NOMO-1 treated with DMSO at 0.1 percent for 48 hours (cell line): ENCODE measurements around the gene ZNF280D.
"Not testable (repeated sequence)": the region's sequence is repeated elsewhere in the genome, so short reads cannot be mapped to it uniquely, and the experiment has no call there.

ENCODE experiments used
- DNase-seq: peaks from one replicate; lab custom pipeline; 2025; ENCODE audit not compliant: unreplicated experiment; lab: John Stamatoyannopoulos, UW

The ZNF280D gene, protein sequence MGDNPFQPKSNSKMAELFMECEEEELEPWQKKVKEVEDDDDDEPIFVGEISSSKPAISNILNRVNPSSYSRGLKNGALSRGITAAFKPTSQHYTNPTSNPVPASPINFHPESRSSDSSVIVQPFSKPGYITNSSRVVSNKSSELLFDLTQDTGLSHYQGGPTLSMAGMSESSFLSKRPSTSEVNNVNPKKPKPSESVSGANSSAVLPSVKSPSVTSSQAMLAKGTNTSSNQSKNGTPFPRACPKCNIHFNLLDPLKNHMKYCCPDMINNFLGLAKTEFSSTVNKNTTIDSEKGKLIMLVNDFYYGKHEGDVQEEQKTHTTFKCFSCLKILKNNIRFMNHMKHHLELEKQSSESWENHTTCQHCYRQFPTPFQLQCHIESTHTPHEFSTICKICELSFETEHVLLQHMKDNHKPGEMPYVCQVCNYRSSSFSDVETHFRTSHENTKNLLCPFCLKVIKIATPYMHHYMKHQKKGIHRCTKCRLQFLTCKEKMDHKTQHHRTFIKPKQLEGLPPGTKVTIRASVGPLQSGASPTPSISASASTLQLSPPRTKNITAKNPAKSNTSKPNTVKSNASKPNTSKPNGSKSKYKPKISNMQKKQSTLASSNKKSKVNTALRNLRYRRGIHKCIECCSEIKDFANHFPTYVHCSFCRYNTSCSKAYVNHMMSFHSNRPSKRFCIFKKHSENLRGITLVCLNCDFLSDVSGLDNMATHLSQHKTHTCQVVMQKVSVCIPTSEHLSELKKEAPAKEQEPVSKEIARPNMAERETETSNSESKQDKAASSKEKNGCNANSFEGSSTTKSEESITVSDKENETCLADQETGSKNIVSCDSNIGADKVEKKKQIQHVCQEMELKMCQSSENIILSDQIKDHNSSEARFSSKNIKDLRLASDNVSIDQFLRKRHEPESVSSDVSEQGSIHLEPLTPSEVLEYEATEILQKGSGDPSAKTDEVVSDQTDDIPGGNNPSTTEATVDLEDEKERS

GRCh38 chr15:56733136-56734012, at the start of gene ZNF280D:
TSS of gene ZNF280D (minus strand) at chr15:56733509. CDS start at chr15:56707109, 26,400 bp downstream.
- DNase-seq = peak; percentile 89

DNA sequence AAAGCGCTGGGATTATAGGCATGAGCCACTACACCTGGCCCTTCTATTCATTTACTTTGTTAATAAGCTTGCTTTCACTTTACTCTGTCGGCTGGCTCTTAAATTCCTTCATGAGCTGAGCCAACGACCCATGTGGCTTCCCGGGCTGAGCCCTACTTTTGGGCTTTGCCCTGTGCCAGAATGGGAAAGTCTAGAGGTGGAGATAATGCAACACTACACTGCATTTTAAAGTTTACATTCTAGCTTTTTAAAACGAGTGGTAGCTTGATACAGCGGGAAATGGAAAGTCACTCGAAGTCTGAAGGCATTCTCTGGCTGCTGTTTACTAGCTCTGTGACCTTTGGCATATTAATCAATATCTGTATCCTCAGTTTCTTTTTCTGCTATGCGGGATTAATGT, 49.0 kb upstream of the ZNF280D start:
- no peak for DNase-seq

GRCh38 chr15:56781666-56782065, 48.4 kb upstream of the ZNF280D start:
- DNase-seq = no peak

GRCh38 chr15:56780102-56780725, 46.9 kb upstream of the ZNF280D start:
- peak; percentile 50 for DNase-seq

- DNase-seq = not testable (repeated sequence)
These were observed 46.1 kb upstream of the ZNF280D start for GRCh38 chr15:56779449-56779848.

- no peak for DNase-seq
These were observed 45.5 kb upstream of the ZNF280D start for GRCh38 chr15:56778761-56779160.

GRCh38 chr15:56776839-56777238, 43.5 kb upstream of the ZNF280D start:
- no peak for DNase-seq

DNA sequence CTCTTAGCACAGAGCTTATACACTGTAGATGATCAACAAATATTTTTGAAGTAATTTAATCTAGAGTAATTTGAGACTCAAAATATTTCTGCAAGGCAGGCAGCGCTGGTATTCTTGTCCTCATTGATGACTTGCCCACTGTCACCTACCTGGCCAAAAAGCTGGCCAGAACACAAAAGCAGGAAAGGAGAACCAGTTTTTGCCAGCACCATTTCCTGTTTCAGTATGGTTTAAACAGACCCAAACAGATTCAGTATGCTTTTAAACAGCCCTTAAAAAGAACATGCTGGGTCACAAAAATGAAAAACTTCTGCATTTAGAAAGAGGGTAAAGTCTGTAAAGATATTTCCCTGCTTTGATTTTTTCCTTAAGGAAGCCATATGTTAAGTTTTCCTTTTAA, 42.3 kb upstream of the ZNF280D start:
- peak; percentile 7 for DNase-seq

- peak; percentile 89 for DNase-seq
These were observed 41.0 kb upstream of the ZNF280D start for GRCh38 chr15:56774356-56774755.

DNA sequence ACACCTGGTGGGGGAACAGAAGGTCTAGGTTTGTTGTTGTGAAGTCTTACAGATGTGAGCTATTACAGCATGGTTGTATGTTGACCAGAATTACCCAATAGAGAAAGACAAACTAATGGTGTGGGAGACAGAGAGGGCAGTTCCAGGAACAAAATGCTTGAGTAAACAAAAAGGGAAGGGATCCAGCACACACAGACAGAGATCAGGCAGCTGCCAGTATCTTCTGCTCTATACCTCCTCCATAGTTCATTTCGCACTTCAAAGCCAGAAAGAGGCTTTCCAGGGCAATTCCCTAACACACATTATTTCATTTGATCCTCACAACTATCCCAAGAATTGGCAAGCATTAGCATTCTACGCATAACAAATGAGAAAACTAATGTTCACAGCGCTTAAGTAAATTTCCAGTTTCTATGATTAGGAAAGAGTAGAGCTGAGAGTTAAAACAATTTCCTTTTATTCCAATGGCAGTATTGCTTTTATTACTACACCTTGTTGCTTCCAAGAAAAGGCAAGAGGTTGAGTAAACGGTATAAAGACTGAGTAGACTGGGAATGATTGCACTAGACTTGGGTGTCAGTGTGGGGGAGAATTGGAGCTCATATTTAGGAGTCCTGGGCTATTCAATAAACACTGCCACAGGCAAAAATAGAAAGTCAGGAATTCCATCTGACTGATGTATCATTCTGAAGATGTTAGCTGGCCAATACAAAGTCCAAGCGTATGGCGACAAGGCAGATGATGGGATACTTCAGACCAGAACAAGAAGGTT, 39.7 kb upstream of the ZNF280D start:
- DNase-seq = no peak

DNA sequence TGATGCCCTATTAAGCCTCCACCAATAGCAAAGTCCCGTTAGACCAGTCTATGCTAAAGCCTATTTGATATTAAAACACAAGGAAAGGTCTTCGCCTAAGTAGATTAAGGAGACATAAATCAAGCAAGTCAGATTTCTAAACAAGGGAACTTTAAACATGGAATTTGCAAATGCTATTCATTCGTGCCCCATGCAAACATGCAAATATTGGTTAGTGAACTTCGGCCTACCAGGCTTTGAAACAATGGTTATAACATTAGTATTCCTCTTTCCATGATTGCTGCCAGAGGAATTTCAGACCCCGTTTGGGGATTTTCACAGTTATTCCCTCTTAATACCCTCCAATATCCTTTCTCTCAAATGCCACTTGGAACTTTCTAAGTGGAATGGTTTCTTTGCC, 36.9 kb upstream of the ZNF280D start:
- DNase-seq = no peak

DNA sequence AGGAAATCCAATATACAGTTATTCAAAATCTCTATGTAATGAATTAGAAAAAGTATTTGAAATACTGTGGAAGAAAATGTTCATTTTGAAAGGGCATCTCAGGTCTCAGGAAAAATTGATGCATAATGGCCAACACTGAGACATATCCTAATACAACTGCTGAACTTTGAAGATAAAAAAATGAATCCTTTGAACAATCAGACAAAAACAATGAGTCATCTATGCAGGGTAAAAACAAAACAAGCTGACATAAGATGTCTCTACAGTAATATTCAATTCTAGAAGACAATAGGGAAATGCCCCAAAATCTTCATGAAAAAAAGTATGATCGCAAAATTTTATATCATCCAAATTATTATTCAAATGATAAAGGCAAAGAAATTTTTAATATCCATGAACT, 34.0 kb upstream of the ZNF280D start:
- no peak for DNase-seq

- no peak for DNase-seq
These were observed 31.9 kb upstream of the ZNF280D start for GRCh38 chr15:56765251-56765650.

- DNase-seq = no peak
These were observed 30.0 kb upstream of the ZNF280D start for GRCh38 chr15:56763141-56763895.

GRCh38 chr15:56760186-56760585, 26.9 kb upstream of the ZNF280D start:
- DNase-seq = no peak

DNA sequence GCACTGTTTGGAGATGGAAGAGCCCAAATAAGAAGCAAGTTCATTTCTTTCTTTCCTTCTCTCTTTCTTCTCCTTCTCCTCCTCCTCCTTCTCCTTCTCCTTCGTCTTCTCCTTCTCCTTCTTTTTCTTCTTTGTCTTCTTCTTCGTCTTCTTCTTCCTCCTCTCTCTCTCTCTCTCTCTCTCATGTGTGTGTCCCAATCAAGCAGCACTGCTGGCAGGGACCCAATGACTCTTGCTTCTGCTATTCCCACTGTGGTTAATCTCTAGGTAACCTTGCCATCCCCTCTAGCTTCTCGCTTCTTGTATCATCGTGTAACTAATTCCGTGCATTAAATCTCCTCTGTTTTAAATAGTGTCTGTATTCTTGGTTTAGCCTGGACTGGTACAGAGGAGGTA, 26.1 kb upstream of the ZNF280D start:
- peak; percentile 35 for DNase-seq

- DNase-seq = no peak
These were observed 25.6 kb upstream of the ZNF280D start for GRCh38 chr15:56758770-56759449.

DNA sequence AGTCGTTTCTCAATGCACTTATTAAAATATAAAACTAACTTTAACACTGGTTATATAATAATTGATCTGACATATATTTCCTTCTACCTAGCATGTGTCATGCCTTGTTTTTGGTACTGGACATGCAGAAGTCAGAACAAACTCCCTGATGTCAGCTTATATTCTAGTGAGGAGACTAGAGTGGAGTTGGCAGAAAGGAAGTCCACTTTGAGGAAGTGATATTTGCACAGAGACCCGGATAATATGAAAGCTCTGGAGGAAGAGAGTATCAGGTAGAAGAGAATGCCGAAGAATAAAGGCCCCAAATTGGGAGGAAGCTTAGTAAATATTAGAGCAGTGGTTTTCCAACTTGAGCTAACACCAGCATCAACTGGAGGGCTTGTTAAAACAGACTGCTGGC, 24.6 kb upstream of the ZNF280D start:
- DNase-seq = peak; percentile 61
